ENCODE data around the gene CDH23.

DNA sequence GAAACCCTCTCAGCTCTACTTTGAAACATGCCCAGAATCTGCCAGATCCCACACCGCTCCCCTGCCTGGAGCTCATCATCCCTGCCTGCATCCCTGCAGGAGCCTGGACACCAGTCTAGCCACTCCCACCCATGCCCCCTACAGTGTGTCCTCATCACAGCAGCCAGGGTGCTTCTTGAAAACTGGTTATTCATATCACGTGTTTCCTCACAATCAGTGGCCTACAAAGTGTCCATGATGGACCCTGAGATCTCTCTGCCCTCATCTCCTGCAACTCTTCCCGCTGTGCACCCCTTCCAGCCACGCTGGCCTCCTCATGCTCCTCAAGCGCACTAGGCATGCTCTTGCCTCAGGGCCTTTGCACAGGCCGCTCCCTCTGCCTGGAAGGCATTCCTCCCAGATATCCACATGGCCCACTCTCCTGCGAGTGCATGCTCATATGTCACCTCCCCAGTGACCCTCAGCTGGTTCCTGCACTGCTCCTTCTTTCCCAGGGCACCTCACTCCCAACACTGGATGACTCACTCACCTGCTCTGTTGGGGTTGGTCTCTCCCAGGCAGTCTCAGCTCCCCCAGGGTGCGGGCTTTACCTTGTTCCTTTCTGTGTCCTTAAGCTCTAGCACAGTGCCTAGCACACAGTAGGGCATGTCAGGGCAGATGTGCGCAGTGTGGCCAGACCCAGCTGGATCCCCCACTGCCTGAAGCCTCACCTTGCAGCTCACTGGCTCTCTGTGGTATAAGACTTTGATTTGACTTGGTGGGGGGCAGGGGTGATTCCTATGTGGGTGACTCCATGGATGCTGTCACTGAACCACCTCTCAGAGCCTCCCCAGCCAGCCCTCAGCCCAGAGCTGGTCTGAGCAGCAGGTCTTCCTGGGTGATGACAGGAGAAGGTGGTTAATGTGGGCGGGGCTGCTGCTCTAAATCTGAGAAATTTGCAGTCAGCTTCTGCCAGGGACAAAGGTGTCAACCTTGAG is 37.3 kb downstream of the CDH23 start:
- TF ChIP-seq, protein P1, sequence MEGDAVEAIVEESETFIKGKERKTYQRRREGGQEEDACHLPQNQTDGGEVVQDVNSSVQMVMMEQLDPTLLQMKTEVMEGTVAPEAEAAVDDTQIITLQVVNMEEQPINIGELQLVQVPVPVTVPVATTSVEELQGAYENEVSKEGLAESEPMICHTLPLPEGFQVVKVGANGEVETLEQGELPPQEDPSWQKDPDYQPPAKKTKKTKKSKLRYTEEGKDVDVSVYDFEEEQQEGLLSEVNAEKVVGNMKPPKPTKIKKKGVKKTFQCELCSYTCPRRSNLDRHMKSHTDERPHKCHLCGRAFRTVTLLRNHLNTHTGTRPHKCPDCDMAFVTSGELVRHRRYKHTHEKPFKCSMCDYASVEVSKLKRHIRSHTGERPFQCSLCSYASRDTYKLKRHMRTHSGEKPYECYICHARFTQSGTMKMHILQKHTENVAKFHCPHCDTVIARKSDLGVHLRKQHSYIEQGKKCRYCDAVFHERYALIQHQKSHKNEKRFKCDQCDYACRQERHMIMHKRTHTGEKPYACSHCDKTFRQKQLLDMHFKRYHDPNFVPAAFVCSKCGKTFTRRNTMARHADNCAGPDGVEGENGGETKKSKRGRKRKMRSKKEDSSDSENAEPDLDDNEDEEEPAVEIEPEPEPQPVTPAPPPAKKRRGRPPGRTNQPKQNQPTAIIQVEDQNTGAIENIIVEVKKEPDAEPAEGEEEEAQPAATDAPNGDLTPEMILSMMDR (IDR thresholded peaks at IDR 0.05), result no peak
- TF ChIP-seq POLR2A (IDR thresholded peaks at IDR 0.05), result no peak
